Measurements from ENCODE around the gene PTPN14.

Gene PTPN14

GRCh38 chr1:214570442-214570841, 19.0 kb upstream of the PTPN14 start:
- Mint-ChIP-seq H3K27ac (no peak overlapping the region), H3K36me3 (ENCODE audit: low read depth) (no peaks in the 10 kb centered on the region), H3K9me3 (peaks cover 3% of the 10 kb centered on the region), H3K27me3 (ENCODE audit: low read depth) (peaks cover 3% of the 10 kb centered on the region), H3K4me3 (no peak overlapping the region), H3K4me1 (peaks cover 4% of the 10 kb centered on the region)
- TF ChIP-seq CTCF (IDR thresholded peaks at IDR 0.05; ENCODE audit: unreplicated experiment in 3 of 3) = no peak

- no peaks in the 10 kb centered on the region for H3K36me3 Mint-ChIP-seq (ENCODE audit: low read depth)
- H3K9me3 Mint-ChIP-seq = peaks cover 2% of the 10 kb centered on the region
- TF ChIP-seq CTCF (IDR thresholded peaks at IDR 0.05; ENCODE audit: unreplicated experiment in 3 of 3) = no peak
- no peak overlapping the region for H3K4me3 Mint-ChIP-seq
- H3K4me1 Mint-ChIP-seq = peaks cover 4% of the 10 kb centered on the region
- no peak overlapping the region for H3K27ac Mint-ChIP-seq
- peaks cover 3% of the 10 kb centered on the region for H3K27me3 Mint-ChIP-seq (ENCODE audit: low read depth)
Measured at GRCh38 chr1:214569357-214570004, 18.1 kb upstream of the PTPN14 start.

GRCh38 chr1:214568328-214568727, 16.9 kb upstream of the PTPN14 start:
- no peak overlapping the region for H3K4me3 Mint-ChIP-seq

GRCh38 chr1:214567481-214567980, 16.1 kb upstream of the PTPN14 start:
- H3K36me3 Mint-ChIP-seq (ENCODE audit: low read depth) = no peaks in the 10 kb centered on the region
- no peak for TF ChIP-seq CTCF (IDR thresholded peaks at IDR 0.05; ENCODE audit: unreplicated experiment in 3 of 3)
- H3K4me3 Mint-ChIP-seq = no peak overlapping the region
- H3K27me3 Mint-ChIP-seq (ENCODE audit: low read depth) = peaks cover 3% of the 10 kb centered on the region
- H3K27ac Mint-ChIP-seq = peak overlapping the region in 1 of 3 experiments; percentile 15
- no peaks in the 10 kb centered on the region for H3K9me3 Mint-ChIP-seq
- H3K4me1 Mint-ChIP-seq = no peaks in the 10 kb centered on the region

More at GRCh38 chr1:214568328-214568727, 16.9 kb upstream of the PTPN14 start:
- Mint-ChIP-seq H3K27me3 (ENCODE audit: low read depth) (peaks cover 3% of the 10 kb centered on the region), H3K27ac (no peak overlapping the region), H3K4me1 (peaks cover 2% of the 10 kb centered on the region), H3K9me3 (no peaks in the 10 kb centered on the region), H3K36me3 (ENCODE audit: low read depth) (no peaks in the 10 kb centered on the region)
- no peak for TF ChIP-seq CTCF (IDR thresholded peaks at IDR 0.05; ENCODE audit: unreplicated experiment in 3 of 3)

GRCh38 chr1:214566158-214567104, 15.0 kb upstream of the PTPN14 start:
- no peak overlapping the region for H3K4me3 Mint-ChIP-seq
- H3K9me3 Mint-ChIP-seq = no peaks in the 10 kb centered on the region
- no peaks in the 10 kb centered on the region for H3K36me3 Mint-ChIP-seq (ENCODE audit: low read depth)
- H3K27ac Mint-ChIP-seq = peak overlapping the region in 1 of 3 experiments; percentile 38
- H3K4me1 Mint-ChIP-seq = no peaks in the 10 kb centered on the region
- no peak for TF ChIP-seq CTCF (IDR thresholded peaks at IDR 0.05; ENCODE audit: unreplicated experiment in 3 of 3)
- peaks cover 3% of the 10 kb centered on the region for H3K27me3 Mint-ChIP-seq (ENCODE audit: low read depth)

Measured in nephron (organoid).